H1 (cell line): ENCODE data around the gene CELF4. TPM values are rescaled to one million over a fixed set of nuclear protein-coding genes. Genes with fewer than 3 reads are reported as not detected.

Experiments used
- CHD2 ChIP-seq: IDR thresholded peaks from 2 replicates; pipeline ENCODE4 v1.6.1; 2012; ENCODE audit warnings: low read length, improper control_type of control experiment
- polyA plus RNA-seq, 7 experiments: library from polyadenylated mRNA; depleted of rRNA in 3 of 7; stranded (reverse) in 5 of 7; unstranded in 2 of 7; fragments of >200 nt in 5 of 7; fragments of 200-250 nt in 2 of 7; gene quantifications; 1 replicate in 5 of 7; 2 replicates in 1 of 7; 4 replicates in 1 of 7; pipeline versions ENCODE4 v1.2.1 to v1.2.3, GENCODE V29; 2011 to 2013; ENCODE audit warnings: missing spikeins in 2 of 7, mixed read lengths in 2 of 7
- total RNA-seq: library from RNA; stranded (reverse); fragmentation: NEBNext Ultra II Directional; extraction: Animal tissue kit (Norgen Biotek cat#: 25700); gene quantifications from 2 replicates; pipeline ENCODE4 v1.2.1, GENCODE V29; 2021
- TF ChIP-seq, protein P1 (sequence below): IDR thresholded peaks from 2 replicates; pipeline ENCODE4 v1.6.1; 2012; ENCODE audit warnings: inconsistent platforms

Gene CELF4
- total and polyA plus RNA-seq, 2 of the 8 experiments (the other 6 are each of a cell fraction or from before 2014, with no cell fraction given) = 1.6 to 3.4 TPM

DNA sequence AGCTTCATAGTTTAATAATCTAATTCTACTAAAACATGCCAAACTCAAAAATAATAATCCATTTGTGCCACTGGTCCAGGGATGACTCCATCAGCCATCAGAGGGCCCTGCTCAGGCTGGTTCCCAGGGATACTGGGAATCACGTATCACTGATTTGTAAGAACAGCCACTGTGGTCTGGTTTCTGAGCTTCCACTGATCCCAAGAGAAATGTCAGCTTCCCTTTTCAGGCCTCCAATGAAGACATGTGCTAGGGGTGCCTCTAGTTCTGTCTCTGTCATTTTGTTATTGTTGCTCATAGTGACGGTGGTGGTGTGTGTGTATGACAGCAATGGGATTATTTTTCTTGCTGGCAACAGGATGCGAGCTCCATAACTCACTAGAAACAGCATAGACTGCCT lies 83.2 kb downstream of the CELF4 start (continued):
- TF ChIP-seq, protein P1, sequence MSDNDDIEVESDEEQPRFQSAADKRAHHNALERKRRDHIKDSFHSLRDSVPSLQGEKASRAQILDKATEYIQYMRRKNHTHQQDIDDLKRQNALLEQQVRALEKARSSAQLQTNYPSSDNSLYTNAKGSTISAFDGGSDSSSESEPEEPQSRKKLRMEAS = no peak
- no peak for TF ChIP-seq CHD2
- TF ChIP-seq, all 59 proteins: peak for 0
